GM18909 (cell line): Measurements from ENCODE around the gene SOX3.

Experiments used
- ATAC-seq: cut with Tn5 transposase; IDR thresholded peaks from one replicate; pipeline ENCODE4 v1.9.1; 2021; ENCODE audit warnings: mild to moderate bottlenecking; ENCODE audit not compliant: unreplicated experiment, poor library complexity

Gene SOX3

DNA sequence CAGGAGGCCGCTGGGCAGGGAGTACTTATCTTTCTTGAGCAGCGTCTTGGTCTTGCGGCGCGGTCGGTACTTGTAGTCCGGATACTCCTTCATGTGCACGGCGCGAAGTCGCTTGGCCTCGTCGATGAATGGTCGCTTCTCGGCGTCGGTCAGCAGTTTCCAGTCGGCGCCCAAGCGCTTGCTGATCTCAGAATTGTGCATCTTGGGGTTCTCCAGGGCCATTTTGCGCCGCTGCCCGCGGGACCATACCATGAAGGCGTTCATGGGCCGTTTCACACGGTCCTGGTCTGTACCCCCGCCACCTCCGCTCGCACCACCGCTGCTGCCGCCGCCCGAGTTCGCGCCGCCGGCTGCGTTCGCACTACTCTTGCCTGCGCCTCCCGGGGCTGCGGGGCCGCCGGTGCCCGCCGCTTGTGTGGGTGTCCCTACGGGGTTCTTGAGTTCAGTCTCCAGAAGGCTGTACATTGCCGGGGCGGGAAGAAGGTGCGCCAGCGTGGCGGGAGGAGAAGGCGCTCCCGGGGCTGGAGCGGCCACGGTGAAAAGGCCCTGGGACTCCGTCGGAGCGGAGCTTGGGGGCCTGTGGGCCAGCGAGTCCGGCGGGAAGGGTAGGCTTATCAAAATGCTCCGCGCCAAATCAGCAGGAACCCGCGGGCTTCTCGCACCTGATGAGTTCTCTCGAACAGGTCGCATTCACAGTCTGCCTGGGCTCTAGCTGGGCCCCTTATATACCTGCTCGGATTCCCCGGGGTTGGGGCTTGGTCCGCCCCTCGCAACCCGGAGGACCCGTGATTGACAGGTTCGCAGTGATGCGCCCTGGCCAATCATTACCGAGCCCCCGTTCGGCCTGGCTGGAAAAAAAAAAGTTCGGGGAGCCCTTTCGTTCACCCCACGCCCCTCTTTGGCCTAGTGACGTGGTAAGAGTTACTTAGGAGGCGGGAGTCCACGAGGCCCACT lies at the start of gene SOX3:
TSS of gene SOX3 (minus strand) at position 699 of the 954 bp plus-strand sequence. CDS start at position 690, 9 bp downstream.
- no peak for ATAC-seq

DNA sequence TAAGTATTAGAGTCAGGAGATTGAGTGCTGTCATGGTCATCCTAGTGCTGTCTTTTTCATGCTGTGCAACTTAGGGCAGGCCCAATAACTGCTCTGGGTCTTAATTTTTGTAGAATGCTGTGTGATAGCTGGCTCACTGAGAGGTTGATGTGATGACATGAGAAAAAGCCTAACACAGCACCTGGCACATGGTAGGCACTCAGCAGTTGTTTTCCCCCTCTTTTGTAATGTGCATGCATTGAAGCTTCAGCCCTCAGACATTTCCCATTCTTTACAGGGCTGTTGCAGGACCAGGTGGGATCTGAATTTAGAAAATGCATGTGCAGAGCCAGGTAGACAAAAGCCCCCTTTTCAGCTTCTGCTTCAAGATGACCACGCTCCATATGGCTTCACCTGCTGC lies 44.1 kb upstream of the SOX3 start:
- ATAC-seq, result no peak

DNA sequence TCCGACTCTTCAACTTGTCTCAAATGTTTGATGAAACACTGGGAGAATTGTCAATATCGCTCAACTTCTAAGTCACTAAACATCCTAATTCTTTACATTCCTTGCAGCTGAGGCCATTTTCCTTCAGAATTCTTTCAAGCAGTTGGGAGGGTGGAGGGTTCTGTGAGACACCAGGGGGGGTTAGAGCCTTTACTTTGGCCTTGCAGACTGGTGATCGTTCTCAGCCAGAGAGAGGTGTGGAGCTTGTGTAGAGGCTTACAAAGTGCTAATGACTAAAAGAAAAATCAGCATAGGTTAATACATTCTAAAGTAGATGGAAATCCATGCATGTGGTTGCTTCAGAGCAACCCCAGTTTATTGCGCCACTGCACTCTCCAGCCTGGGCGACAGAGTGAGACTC lies 21.3 kb upstream of the SOX3 start:
- no peak for ATAC-seq

DNA sequence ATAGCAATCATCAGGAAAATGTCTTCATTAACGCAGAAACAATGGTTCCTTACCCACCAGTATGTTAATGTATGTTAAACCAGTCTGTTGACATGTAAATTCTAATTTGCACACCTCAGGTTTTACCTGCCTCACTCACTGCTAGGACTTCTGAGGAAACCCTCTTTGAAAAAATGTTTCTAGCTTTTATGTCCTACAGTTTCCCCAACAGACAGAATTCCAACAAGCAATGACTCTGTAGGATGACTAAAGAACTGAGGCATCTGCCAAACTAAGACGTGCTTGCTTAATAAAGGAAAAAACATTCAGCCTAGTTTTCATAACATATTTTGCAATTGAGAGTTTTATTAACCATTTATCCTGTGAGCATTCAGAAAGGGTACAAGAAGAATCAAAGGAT lies 20.6 kb upstream of the SOX3 start:
- ATAC-seq, result no peak

DNA sequence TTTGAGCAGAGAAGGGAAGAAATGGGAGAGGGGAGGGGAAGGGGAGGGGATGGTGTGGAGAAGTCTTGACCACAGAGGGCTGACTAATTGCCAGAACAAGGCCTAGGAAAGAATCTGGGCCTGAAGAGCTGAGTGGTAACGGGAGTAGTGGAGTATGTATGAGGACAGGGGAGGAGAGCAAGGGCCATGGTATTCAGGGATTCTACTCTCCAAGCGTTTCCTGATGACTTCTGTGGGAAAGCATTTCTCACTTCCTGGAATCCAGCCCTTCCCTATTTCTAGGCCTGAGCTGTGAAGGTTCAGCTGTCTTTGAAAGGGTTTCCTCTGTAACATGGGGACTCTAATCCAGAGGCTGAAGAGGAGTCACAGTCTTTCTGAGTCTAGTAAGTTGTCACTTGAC lies 19.7 kb upstream of the SOX3 start:
- ATAC-seq, result no peak

DNA sequence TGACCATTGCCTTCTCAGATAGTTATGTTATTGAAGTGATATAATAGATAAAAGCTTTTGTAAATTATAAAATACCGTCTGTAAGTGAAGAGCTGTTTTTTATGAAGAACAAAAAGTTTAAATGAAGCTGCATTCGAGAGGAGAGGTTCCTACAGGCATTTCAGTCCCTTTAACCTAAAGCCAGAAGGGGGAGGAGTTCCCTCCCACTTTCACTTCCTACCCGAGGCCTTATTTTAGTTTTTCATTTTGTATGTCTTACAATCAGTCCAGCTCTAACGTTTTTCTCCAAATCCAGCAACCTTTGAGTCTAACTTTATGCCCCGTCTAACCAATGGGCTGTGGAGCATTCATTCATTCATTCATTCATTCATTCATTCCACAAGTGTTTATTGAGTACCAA lies 16.5 kb upstream of the SOX3 start:
- ATAC-seq, result no peak

DNA sequence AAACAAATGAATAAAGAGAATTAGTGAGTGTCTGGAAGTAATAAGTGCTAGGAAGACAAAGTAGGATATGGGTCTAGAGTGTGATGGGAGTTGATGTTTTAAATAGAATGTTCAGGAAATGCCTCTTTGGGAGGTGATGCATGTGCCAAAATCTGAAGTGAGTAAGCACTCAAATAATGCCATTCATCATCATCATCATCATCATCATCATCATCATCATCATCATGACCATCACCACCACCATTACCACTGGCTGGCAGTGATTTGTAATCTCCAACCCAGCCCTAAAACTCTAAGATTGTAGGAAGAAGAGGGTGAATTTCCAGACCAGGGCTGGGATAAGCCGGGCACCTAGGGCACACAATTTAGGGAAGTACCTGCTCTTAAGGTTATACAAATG lies 9.7 kb upstream of the SOX3 start:
- ATAC-seq, result no peak

DNA sequence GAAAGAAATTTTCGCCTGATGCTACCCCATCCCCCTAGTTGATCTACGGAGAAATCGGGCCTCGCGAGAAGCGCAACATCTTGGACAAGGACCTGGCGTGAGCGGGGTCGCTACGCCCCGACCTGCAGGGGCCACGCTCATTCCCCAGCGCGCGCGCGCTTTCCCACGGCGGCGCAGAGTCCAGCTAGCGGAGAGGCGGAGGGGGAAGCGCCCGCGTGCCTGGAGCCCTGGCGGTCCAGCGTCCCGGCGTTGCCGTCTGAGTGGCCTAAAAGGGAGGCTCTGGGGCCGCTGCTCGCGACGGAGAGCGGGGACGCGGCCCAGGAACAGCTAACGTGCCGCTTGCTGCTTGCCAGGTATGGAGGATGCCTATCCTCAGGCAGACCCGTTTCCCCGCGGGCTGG lies 6.0 kb upstream of the SOX3 start:
- ATAC-seq, result no peak

DNA sequence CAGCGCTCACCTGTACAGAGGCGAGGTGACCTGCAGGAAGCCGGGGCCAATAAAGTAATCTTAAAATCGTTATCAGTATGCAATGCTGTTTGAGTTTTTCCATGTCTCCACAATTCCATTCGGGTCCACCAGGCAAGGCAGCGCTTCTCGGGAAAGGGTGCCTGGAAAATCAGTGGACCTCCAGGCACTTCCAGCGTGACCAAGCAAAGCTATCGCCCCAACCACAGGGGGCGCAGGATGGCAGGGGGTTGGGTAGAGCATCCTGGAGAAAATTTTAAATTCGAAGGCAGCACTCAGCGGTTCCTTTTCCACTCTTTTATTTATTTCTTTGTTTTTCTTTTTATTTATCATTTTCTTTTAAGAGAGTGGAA lies 5.4 kb upstream of the SOX3 start:
- ATAC-seq, result no peak

DNA sequence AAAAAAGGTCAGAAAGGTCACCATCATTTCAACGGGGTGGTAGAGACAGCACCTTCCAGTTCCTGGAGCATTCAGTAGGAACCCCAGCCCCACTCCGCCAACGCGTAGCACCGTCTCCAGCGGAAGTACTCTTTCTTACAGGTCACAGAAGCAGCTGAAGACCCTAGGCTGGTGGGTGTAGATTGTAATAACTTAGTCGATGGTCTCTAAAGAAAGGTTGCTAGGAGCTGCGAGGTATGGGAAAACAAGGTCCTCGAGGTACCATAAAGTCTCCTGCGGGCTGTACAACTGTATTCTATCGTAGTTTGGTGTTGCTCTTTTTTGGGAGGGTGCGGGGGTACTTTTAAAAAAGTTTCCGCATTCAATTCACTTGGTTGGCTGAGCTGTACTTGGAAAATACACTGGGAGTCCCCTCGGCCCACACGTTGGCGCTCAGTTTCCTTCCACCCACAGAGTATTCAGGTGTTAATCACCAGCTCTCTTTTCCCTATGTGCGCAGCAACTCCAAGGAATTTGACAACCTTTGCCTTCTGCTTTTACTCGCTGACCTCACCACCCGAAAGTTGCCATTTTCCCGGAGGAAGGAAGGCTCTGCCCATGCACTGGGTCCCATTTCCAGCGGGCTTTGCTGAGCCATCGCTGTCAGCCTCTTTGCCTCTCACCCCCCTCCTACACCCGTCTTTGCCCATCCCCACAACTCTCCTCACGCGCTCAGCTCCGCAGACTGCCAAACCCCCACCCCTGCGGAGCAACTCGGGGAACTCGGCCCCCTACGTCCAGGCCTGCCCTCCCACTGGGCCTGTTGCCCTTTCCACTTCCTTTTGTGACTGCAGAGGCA lies 4.8 kb upstream of the SOX3 start:
- ATAC-seq, result no peak

DNA sequence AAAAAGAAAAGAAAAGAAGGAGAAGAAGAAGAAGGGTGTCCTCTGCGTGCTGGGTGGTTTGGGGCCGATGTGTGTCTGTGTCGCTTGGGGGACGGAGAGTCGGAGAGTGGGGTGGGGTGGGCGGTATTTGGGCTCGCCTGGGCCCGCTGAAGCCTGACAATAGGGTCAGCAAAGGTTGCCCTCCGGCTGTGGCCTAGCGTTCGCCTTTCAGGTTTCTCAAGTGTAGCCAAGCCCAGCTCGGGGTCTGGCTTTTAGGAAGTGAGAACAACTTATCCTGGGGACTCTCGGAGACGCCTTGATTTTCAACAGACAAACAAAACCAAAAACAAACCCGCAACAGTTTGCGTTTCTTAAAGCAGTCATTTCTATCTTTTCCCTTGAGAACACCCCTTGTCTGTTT lies 4.1 kb upstream of the SOX3 start:
- ATAC-seq, result no peak

DNA sequence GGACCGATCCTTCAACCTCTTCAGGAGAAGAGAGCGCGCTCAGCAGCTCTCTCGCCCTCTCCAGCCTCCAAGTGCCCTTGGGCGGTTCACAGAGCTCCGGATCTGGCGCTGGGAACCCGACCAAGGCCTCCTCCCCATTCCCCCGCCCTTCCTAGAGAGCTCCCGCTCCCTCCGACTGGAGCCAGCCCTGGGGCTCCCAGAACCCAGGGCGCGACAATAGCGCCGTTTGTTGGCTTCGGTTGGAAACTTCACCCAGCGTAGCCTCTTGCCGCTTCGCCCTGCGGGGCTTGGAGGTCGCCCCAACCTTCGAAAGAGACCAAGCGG lies 3.1 kb upstream of the SOX3 start:
- ATAC-seq, result no peak

DNA sequence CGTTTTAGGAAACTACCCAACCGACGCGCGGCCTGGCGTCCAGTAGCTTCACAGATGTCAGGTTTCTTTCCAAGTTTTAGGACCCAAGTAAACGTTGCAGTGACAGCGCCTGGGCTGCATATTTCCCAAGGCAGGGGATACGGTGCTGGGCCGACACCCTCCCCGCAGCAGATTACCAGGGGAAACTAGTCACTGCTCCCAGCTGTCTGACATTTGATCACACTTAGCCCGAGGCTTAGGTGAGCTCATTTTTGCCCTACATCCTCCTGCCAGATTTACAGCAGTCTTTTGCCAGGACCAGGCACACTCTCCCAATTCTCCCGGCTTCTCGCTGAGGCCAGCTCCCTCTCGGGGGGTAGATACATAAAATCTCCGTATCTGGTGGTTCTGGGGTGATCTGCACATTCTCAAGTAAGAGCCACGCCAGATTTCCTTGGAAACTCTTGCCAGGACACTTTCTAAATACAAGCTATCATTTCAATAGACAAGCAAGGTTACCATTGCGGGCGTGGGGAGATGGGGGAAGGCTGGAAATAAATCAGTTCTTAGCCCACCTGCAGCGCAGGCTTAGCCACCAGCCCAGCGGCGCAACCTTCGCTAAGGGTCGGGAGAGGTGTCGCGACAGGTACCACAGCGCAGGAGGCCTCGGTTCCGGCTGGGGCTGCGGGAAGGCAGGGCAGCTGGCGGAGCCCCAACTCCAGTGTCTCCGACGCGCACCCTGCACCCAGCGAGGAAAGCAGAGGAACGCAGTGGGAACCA lies 2.5 kb upstream of the SOX3 start:
- ATAC-seq, result no peak

DNA sequence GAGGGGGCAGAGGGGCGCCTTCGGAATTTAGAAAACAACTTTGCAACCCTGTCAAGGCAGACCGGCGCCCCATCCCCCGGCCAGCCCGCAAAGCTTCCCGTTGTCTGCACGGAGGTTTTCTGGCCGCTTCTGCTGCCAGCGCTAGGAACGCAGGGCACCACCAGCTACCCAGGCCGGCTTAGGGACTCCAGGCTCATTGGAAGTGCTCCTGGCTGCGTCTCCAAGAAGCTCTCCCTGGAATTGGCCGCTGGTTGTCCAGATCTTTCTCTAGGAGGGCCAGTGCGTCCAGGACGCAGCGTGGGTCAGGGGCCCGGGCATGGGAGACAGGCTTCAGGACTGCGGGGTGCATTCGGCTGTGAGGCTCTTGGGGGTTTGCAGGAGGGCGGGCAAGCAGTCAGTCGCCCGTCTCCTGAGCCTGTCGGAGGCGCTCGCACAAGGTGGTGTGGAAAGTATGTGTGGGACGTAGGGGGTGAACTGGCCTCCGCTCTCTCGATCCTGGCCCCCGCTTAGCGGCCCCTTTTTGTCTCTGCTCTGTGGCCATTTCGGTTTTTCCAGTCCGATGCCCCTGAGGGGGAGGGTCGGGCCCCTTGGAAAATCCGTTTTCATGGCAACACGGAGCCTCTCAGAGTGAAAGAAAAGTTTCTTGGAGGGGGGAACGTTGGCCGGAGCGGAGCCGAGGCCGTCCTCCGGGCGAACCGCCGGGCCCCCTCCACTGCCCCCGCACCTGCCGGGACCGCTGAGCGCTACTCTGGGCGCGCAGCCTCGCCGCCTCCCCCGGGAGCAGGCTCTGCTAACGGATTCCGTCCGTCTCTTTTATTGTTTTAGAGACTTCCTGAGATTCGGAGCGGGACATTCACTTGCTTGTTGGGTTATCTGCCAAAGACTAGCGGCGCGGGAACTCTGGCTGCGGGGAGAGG lies 810 bp upstream of the SOX3 start:
- no peak for ATAC-seq

DNA sequence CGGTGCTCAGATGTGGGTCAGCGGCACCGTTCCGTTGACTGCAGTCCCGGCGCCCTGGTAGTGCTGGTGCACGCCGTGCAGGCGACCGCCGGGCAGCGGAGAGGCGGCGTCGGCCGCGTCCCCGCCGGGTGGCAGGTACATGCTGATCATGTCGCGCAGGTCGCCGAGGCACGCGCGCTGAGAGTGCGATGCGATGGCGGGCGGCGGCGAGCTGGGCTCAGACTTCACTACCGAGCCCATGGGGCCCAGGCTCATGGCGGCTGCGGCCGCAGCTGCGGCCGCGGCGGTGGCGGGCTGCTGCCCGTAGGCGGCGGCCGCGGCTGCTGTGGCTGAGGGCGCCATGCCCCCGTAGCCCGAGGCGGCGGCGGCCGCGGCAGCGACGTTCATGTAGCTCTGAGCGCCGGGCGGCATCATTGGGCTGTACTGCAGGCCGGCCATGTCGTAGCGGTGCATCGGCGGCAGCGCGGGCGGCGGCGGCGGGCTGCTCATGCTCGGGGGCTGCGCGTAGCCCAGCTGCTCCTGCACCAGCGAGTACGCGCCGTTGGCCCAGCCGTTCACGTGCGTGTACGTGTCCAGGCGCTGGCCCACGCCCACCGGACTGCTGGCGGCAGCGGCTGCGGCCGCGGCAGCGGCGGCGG lies 1.0 kb downstream of the SOX3 start:
- no peak for ATAC-seq

DNA sequence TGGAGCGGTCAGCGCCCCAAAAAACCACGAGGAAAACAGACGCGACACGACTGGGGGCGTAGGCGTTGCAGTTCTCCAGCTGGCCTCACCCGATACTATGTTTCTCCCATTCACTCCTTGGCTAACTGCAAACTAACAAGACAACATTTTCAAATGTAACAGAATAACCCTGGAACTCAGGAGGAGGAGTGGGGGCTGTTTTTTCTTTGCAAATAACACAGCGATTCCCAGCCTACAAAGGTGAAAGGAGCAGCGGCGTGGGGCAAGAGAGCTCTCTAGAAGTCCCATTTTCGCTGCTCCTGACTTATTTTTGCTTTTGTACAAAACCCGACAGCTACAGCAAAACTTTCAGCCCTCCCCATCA lies 1.6 kb downstream of the SOX3 start:
- ATAC-seq, result no peak

DNA sequence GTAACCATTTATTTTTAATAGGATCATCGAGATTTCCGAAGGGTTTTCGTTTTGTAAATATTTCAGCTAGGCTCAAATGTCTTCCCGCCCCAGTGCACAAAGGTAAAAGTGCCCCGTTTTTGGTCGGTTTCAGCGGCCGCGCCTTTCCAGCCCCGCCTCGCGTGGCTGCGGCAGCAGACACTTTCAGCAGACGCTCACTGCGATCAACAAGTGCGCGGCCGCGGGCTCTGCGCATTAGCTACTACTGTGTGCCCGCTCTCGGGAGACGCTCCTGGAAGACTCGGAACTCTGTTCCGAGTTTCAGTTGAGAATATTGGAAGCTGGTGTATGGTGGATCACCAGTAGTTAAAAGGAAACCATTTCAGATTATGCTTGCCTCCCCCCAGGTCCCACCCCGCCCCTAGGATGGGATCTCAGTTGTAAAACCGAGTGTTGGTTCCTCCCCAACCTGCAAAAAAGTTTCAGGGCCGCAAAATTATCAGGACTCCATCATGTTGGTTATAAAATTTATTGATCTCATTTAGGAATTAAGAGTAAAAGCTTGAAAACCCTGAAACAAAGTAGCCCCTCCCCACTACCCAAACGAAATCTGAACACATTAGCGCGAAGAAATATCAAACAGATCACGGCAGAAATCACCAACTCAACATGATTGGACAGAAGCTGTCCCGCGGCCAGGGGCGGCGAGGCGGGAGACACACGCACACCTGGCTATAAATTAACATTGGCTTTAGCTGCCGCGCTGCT lies 2.2 kb downstream of the SOX3 start:
- no peak for ATAC-seq

DNA sequence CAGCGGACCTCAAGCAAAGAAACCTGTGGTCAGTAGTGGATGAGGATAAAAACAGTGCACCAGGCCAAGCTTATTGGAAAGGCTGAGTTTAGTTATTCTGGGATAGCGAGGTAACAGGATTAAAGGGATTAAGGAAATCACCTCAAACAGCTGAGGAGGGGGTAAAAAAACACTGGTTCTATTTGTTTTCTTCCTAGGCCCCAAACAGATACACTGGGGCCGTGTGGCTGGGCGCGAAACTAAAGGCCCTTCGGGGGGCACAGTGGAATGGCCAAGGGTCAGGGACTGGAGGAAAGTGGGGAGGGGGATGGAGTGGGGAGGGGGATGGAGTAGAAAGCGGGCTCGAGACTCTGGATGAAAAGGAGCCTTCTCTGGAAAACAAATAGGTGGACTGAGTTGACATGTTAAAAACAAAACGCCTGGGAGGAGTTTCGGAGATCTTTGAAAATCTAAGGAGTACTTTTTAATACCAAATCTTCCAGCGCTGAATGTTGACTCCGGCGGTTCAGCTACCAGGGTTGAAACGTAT lies 2.9 kb downstream of the SOX3 start:
- no peak for ATAC-seq

DNA sequence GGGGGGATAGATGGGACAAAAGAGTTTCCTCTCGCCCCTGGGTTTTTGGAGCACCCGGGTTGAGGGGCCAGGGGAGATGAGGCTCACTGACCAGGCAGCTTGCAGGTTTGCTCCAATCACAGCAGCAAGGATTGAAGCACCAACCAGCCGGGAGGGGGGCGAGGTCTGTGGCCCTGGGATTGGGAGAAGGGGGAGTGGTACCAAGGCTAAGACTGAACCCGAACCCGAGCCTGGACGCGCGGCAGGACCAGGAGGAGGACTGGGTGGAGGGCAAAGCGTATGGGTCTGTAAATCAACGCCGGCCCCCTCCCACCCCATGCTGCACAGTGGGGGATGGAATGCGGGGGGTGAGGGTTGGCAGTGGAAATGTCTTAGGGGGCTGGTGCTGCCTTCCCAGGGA lies 3.5 kb downstream of the SOX3 start:
- ATAC-seq, result no peak
